ENCODE results near the gene RBM23. TPM values are rescaled to one million over a fixed set of nuclear protein-coding genes. Genes with fewer than 3 reads are reported as not detected.
"Not testable (repeated sequence)": the region's sequence is repeated elsewhere in the genome, so short reads cannot be mapped to it uniquely, and the experiment has no call there.

The RBM23 gene
- polyA plus RNA-seq, 5 donors, result 95.6 to 128 (median 105) TPM

- DNase-seq, result no peak
Measured at GRCh38 chr14:22870811-22871223, 48.1 kb downstream of the RBM23 start.

DNA sequence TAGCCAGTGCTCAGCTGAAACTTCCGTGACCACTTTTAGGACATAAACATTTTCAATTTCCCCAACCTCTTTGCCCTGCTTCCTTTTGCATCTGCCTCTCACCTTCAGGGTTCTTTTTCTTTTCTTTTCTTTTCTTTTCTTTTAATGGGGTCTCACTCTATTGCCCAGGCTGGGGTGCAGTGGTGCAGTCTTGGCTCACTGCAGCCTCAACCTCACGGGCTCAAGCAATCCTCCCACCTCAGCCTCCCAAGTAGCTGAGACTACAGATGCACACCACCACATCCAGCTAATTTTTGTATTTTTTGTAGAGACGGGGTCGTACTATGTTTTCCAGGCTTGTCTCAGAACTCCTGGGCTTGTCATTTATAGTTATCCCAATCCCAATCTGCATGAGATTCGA is 52.1 kb downstream of the RBM23 start:
- DNase-seq, result no peak

- no peak for DNase-seq
Measured at GRCh38 chr14:22865424-22866405, 53.2 kb downstream of the RBM23 start.

GRCh38 chr14:22864979-22865378 is 54.0 kb downstream of the RBM23 start:
- DNase-seq, result no peak

- DNase-seq, result no peak
Measured at GRCh38 chr14:22861651-22862050, 57.3 kb downstream of the RBM23 start.

DNA sequence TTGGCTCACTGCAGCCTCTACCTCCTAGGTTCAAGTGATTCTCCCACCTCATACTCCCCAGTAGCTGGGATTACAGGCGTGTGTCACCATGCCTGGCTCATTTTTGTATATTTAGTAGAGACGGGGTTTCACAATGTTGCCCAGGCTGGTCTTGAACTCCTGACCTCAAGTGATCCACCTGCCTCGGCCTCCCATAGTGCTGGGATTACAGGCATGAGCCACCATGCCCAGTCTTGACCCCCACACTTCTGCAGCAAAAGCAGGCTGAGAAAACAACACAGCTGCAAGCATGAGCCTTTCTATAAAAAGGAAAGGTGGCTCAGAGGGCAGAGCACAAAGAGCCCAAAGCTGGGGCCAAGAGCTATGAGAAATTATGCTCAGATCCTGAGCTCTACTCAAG is 58.6 kb downstream of the RBM23 start:
- not testable (repeated sequence) for DNase-seq

GRCh38 chr14:22856428-22856827 is 62.5 kb downstream of the RBM23 start:
- DNase-seq, result no peak

DNA sequence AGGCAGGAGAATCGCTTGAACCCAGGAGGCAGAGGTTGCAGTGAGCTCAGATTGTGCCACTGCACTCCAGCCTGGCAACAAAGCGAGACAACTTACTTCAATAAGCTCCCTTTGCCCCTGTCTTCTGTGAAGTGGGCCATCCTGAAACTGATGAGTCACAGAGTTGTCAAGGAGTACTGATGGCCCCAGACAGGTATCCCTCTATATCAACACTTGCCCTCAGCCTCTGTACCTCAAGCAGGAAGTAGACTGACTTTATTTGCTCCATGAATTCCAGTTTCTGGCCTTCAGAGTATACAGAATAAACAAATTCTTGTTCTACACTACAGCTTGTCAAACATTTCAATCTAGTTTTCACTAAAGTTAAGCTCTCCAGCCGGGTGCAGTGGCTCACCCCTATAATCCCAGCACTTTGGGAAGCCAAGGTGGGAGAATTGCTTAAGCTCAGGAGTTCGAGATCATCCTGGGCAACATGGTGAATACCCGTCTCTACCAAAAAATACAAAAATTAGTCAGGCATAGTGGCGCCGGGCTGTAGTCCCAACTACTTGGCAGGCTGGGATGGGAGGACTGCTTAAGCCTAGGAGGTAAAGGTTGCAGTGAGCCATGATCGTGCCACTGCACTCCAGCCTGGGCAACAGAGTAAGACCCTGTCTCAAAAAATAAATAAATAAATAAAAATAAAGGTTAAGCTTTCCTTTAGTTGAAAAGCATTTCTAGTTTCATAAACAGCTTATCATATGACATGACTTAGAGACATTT is 63.8 kb downstream of the RBM23 start:
- no peak for DNase-seq

- DNase-seq, result not testable (repeated sequence)
Measured at GRCh38 chr14:22854296-22854695, 64.7 kb downstream of the RBM23 start.

GRCh38 chr14:22852940-22853767 is 65.8 kb downstream of the RBM23 start:
- DNase-seq, result peak; percentile 81 to 90

- DNase-seq, result no peak
Measured at GRCh38 chr14:22852599-22852939, 66.4 kb downstream of the RBM23 start.

- not testable (repeated sequence) for DNase-seq
Measured at GRCh38 chr14:22852178-22852577, 66.8 kb downstream of the RBM23 start.

GRCh38 chr14:22850944-22851764 is 67.8 kb downstream of the RBM23 start:
- DNase-seq, result peak; percentile 88 to 92

- peak; percentile 51 to 52 for DNase-seq
Measured at GRCh38 chr14:22849212-22849819, 69.6 kb downstream of the RBM23 start.

GRCh38 chr14:22848351-22849164 is 70.4 kb downstream of the RBM23 start:
- DNase-seq, result peak; percentile 92 to 94

DNA sequence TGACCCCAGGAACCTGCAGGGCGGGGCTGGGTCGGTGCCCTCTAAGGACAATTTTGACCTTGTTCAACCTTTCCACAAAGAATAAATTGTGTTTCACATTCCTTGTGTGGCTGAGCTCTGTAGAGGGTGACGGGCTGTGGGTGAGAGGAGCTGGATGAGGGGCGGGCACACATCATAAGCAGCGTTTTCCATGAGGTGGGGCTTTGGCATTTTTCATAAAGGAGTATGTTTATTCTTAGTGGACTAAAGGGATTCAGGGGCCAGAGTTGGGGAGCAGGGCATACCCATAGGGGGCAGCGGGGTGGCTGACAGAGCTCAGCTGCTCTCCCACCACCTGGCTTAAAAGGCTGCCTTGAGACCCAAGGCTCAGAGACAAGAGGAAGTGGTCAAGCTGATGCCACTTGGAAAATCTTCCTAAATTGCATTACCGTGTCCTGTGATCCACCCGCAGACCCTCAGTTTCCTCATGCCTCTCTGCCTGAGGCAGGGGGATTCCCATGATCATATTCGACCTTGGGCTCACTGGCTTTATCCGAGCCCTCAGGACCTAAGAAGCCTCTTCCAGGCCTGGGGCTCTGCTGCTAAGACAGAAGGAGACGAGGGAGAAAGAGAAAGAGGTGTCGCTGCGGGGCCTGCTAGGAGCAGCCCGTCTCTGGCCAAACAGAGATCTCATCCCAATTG is 71.1 kb downstream of the RBM23 start:
- DNase-seq, result no peak

GRCh38 chr14:22846811-22847307 is 72.1 kb downstream of the RBM23 start:
- DNase-seq, result no peak

DNA sequence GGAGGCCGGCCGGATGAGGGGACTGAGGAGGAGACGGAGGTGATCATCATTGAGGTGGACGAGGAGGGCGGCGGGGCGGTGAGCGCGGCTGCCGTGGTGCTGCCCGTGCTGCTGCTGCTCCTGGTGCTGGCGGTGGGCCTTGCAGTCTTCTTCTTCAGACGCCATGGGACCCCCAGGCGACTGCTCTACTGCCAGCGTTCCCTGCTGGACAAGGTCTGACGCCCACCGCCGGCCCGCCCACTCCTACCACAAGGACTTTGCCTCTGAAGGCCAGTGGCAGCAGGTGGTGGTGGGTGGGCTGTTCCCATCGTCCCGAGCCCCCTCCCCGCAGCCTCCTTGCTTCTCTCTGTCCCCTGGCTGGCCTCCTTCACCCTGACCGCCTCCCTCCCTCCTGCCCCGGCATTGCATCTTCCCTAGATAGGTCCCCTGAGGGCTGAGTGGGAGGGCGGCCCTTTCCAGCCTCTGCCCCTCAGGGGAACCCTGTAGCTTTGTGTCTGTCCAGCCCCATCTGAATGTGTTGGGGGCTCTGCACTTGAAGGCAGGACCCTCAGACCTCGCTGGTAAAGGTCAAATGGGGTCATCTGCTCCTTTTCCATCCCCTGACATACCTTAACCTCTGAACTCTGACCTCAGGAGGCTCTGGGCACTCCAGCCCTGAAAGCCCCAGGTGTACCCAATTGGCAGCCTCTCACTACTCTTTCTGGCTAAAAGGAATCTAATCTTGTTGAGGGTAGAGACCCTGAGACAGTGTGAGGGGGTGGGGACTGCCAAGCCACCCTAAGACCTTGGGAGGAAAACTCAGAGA is 72.9 kb downstream of the RBM23 start:
- no peak for DNase-seq
